ENCODE results near the gene PTPRG.

PTPRG gene

DNA sequence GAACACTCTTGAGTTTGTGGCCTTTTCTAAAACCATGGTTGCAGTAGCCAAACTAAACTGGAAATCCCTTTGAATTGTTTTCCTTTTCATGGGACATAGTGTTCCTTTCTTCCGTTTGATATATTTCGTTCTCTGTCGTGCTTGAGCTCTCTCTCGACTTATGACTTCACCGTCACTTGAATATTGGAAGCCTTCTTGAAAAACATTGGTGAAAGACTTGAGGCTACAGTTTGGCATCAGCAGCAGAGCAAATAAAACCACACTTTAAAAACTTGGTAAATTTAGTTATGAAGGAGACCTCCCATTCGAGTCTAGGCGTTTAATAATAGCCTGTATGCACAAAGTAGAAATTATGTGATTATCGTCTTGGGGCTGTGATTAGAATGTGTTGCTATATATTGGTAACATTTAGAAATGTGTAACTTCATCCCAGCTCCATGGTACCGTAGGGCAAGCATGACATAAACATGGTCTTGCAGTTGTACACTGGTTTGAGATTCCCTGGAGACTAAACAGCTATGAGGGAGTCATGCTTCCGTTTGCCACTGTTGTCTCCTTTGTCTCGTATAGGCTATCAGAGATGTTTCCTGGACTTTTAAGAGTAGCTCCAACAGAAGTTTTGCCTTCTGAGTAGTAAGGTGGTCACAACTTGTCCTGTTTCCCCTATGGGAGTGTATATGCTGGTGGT is 122.3 kb downstream of the PTPRG start:
- in situ Hi-C loops (cut with HindIII; ENCODE audit: low pct_ligation_motif_present, low sequenced_read_pairs), result no loop called here
- no peaks in the 10 kb centered on the region for H3K36me3 ChIP-seq (replicated peaks)
- H3K4me3 ChIP-seq (ENCODE audit: low read depth, low read length), result no peak overlapping the region
- no peaks in the 10 kb centered on the region for H3K27me3 ChIP-seq (replicated peaks)
- DNase-seq, result no peak
- H3K27ac ChIP-seq, result no peak overlapping the region
- TF ChIP-seq, protein P1, sequence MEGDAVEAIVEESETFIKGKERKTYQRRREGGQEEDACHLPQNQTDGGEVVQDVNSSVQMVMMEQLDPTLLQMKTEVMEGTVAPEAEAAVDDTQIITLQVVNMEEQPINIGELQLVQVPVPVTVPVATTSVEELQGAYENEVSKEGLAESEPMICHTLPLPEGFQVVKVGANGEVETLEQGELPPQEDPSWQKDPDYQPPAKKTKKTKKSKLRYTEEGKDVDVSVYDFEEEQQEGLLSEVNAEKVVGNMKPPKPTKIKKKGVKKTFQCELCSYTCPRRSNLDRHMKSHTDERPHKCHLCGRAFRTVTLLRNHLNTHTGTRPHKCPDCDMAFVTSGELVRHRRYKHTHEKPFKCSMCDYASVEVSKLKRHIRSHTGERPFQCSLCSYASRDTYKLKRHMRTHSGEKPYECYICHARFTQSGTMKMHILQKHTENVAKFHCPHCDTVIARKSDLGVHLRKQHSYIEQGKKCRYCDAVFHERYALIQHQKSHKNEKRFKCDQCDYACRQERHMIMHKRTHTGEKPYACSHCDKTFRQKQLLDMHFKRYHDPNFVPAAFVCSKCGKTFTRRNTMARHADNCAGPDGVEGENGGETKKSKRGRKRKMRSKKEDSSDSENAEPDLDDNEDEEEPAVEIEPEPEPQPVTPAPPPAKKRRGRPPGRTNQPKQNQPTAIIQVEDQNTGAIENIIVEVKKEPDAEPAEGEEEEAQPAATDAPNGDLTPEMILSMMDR (IDR thresholded peaks at IDR 0.05; ENCODE audit: low read depth, low read length, missing control alignments), result no peak

DNA sequence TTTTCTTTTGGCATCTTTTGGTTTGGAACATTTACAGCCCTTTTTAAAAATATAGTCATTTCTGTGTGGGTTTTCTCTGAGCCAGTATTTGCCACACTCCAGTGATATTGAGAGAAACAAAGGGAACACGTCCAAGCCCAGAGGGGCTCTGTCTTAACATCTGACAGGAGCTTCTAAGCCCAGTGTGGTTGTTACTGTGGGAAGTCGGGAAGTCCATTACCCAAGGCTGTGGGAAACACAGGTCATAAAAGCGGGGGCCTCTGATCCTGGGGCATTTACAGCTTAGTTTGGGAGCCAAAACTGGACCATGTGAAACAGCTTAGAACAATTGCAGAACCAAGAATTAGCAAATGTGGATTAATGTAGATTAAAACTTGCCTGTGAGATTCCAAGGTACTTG is 123.0 kb downstream of the PTPRG start:
- Histone ChIP-seq H3K36me3 (replicated peaks) (no peaks in the 10 kb centered on the region), H3K27me3 (replicated peaks) (no peaks in the 10 kb centered on the region), H3K4me3 (ENCODE audit: low read depth, low read length) (no peak overlapping the region), H3K27ac (no peak overlapping the region)
- no peak for DNase-seq
- in situ Hi-C loops (cut with HindIII; ENCODE audit: low pct_ligation_motif_present, low sequenced_read_pairs), result no loop called here
- TF ChIP-seq, protein P1 (IDR thresholded peaks at IDR 0.05; ENCODE audit: low read depth, low read length, missing control alignments), result no peak

DNA sequence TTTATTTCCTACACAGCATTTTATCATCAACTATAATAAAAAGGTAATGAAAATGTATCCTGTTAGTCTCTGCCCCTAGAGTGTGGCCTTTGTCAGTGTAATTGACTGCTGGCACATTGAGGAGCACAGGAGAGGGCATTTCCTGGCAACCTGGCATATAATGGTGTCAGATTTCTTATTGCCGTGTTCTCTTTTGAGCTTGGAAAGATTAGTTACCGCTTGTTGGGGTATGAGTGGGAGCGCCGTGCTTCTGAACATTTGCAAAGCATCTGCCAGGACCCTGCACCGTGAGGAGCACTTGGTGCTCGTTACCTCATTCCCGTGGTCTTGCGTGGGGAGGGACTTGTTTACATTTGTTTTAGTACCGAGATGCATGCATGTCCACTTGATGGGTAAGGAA is 124.4 kb downstream of the PTPRG start:
- in situ Hi-C loops (cut with HindIII; ENCODE audit: low pct_ligation_motif_present, low sequenced_read_pairs), result no loop called here

DNA sequence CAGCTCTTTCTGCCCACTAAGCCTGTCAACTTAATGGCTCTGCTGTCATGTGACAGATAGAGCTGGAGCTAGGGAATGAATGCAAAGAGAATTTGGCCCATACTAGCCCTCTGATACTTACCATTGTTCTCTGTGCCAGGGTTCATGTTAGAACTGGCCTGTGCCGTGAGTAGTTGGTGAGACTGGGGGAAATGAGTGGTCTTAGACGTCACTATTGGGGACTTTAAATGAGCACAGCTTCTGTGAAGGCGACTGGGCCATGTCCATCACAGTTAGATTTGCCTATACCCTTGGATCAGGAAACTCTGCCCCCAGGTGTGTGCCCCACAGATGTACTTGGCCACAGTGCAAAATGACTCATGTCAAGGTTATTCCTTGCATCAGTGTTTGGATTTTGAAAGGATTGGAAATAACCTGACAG is 124.9 kb downstream of the PTPRG start:
- no peaks in the 10 kb centered on the region for H3K36me3 ChIP-seq (replicated peaks)
- DNase-seq, result no peak
- TF ChIP-seq, protein P1 (IDR thresholded peaks at IDR 0.05; ENCODE audit: low read depth, low read length, missing control alignments), result no peak
- no peak overlapping the region for H3K4me3 ChIP-seq (ENCODE audit: low read depth, low read length)
- H3K27me3 ChIP-seq (replicated peaks), result no peaks in the 10 kb centered on the region
- no peak overlapping the region for H3K27ac ChIP-seq
- in situ Hi-C loops (cut with HindIII; ENCODE audit: low pct_ligation_motif_present, low sequenced_read_pairs), result no loop called here

More for the DNA sequence above, 124.4 kb downstream of the PTPRG start:
- no peak for DNase-seq
- no peaks in the 10 kb centered on the region for H3K27me3 ChIP-seq (replicated peaks)
- TF ChIP-seq, protein P1 (IDR thresholded peaks at IDR 0.05; ENCODE audit: low read depth, low read length, missing control alignments), result no peak
- no peaks in the 10 kb centered on the region for H3K36me3 ChIP-seq (replicated peaks)
- H3K4me3 ChIP-seq (ENCODE audit: low read depth, low read length), result no peak overlapping the region
- no peak overlapping the region for H3K27ac ChIP-seq

DNA sequence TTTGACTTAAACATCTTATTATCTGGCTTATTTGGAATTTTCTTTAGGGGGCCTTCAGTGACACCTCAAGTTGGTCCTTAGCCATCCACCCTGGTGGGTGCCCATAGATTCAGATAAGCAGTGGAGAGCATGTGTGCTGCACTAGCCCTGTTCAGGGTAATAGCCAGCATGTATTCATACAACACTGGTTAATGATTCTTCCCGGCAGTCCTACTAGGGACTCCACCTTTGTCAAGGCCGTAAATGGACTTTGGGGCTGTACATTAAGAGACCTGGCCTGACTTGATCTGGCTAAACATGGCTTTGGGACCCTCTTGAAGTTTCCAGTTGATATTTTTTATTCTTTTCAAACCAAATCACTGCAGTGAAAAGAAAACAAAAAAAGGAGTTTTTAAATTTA is 125.8 kb downstream of the PTPRG start:
- Histone ChIP-seq H3K27me3 (replicated peaks) (no peaks in the 10 kb centered on the region), H3K4me3 (ENCODE audit: low read depth, low read length) (no peak overlapping the region), H3K27ac (no peak overlapping the region), H3K36me3 (replicated peaks) (no peaks in the 10 kb centered on the region)
- TF ChIP-seq, protein P1 (IDR thresholded peaks at IDR 0.05; ENCODE audit: low read depth, low read length, missing control alignments), result no peak
- in situ Hi-C loops (cut with HindIII; ENCODE audit: low pct_ligation_motif_present, low sequenced_read_pairs), result no loop called here
- no peak for DNase-seq

All from brain microvascular endothelial cell (primary cell).